Kidney (tissue), 14 donors: ENCODE results near the gene SLC12A3. TPM values are rescaled to one million over a fixed set of nuclear protein-coding genes. Genes with fewer than 3 reads are reported as not detected.

Experiments
- DNase-seq, 5 donors: peaks; one replicate each; pipeline ENCODE4 v3.0.0-alpha.2; 2013 to 2020
- FAIRE-seq: peaks from 2 replicates; lab custom pipeline; 2012; peaks lifted over from hg19 to GRCh38; lab: Jason Lieb, UNC
- H3K27ac ChIP-seq, 2 donors: one replicate each; pipeline ENCODE4 v1.7.0; 2013; ENCODE audit warnings: low read depth in 2 of 2, low read length in 2 of 2, inconsistent platforms in 1 of 2
- H3K27me3 ChIP-seq: one replicate; pipeline ENCODE4 v1.7.1; 2013; ENCODE audit warnings: low read length, inconsistent platforms; ENCODE audit not compliant: control insufficient read depth, insufficient read depth
- H3K36me3 ChIP-seq, 3 donors: one replicate each; pipeline versions ENCODE4 v1.7.0 to v1.7.1; 2013; ENCODE audit warnings: low read length in 3 of 3, control low read depth in 1 of 3, inconsistent platforms in 1 of 3; ENCODE audit not compliant: insufficient read depth in 3 of 3, control insufficient read depth in 2 of 3
- H3K4me1 ChIP-seq, 3 donors: one replicate each; pipeline versions ENCODE4 v1.7.0 to v1.7.1; 2013; ENCODE audit warnings: low read length in 3 of 3, inconsistent platforms in 1 of 3, low read depth in 1 of 3; ENCODE audit not compliant: control insufficient read depth in 2 of 3, insufficient read depth in 2 of 3
- H3K4me3 ChIP-seq, 3 donors: one replicate each; pipeline versions ENCODE4 v1.7.0 to v1.8.1; 2013; ENCODE audit warnings: low read length in 3 of 3, control low read depth in 1 of 3, inconsistent platforms in 1 of 3
- H3K9ac ChIP-seq, 3 donors: one replicate each; pipeline versions ENCODE4 v1.7.0 to v1.7.1; 2013; ENCODE audit warnings: low read length in 3 of 3, control low read depth in 1 of 3, inconsistent platforms in 1 of 3
- H3K9me3 ChIP-seq, 3 donors: one replicate each; pipeline versions ENCODE4 v1.7.0 to v1.7.1; 2013; ENCODE audit warnings: low read length in 3 of 3, control low read depth in 1 of 3, inconsistent platforms in 1 of 3; ENCODE audit not compliant: control insufficient read depth in 2 of 3, insufficient read depth in 1 of 3
- CTCF ChIP-seq: IDR thresholded peaks from 3 replicates; pipeline ENCODE4 v1.5.1; 2012; ENCODE audit warnings: mild to moderate bottlenecking, moderate library complexity, borderline replicate concordance; ENCODE audit not compliant: insufficient read depth; ENCODE audit errors: extremely low read depth
- intact Hi-C: fragments of 100-400 bp; cut with DNase I; formaldehyde crosslinking; loops from one replicate; pipeline ENCODE4 v1.11.1; 2022
- polyA plus RNA-seq: library from polyadenylated mRNA; stranded (reverse); fragments of 350-450 nt; fragmentation: Illumina TruSeq; extraction: RNeasy Lipid Tissue Mini Kit (QIAGEN cat#74804); gene quantifications from one replicate; pipeline ENCODE4 v1.2.3, GENCODE V29; 2014; ENCODE audit warnings: low read depth, low replicate concordance; ENCODE audit not compliant: insufficient read depth
- total RNA-seq: library from RNA; stranded (reverse); fragmentation: NEBNext Ultra II Directional; extraction: Animal tissue kit (Norgen Biotek cat#: 25700); gene quantifications from one replicate; pipeline ENCODE4 v1.2.1, GENCODE V29; 2021
- donor health status: control.
- donor health status: control.
- donor health status: control.
- donor health status: control.
- donor health status: control.
- donor health status: DM: yes; HTN: yes; CAD: no.
- donor health status: Normal renal cell carcinoma (clear cell type).

The SLC12A3 gene
- total and polyA plus RNA-seq, 2 donors from 2014 or later, result 5.4 to 277 TPM

GRCh38 chr16:56841233-56841632, 23.8 kb upstream of the SLC12A3 start:
- no peaks in the 10 kb centered on the region for H3K27me3 ChIP-seq
- no peak for DNase-seq
- no peak overlapping the region for H3K27ac ChIP-seq
- no peaks in the 10 kb centered on the region for H3K9me3 ChIP-seq
- no peak overlapping the region for H3K4me3 ChIP-seq
- H3K36me3 ChIP-seq, result peaks cover 0 to 4% (median 3%) of the 10 kb centered on the region in 3 donors
- FAIRE-seq, result no peak
- no peak overlapping the region for H3K9ac ChIP-seq
- intact Hi-C loops, result no loop called here
- H3K4me1 ChIP-seq, result peaks cover 0 to 12% (median 5%) of the 10 kb centered on the region in 3 donors
- no peak for TF ChIP-seq CTCF

- FAIRE-seq, result no peak
- H3K36me3 ChIP-seq, result peaks cover 0 to 4% (median 3%) of the 10 kb centered on the region in 3 donors
- H3K27ac ChIP-seq, result no peak overlapping the region
These were observed 23.3 kb upstream of the SLC12A3 start for GRCh38 chr16:56841659-56842058.

GRCh38 chr16:56842133-56842532, 22.9 kb upstream of the SLC12A3 start:
- H3K4me3 ChIP-seq, result no peak overlapping the region
- no peak overlapping the region for H3K9ac ChIP-seq
- FAIRE-seq (no peak), DNase-seq (no peak)
- no peaks in the 10 kb centered on the region for H3K9me3 ChIP-seq
- H3K36me3 ChIP-seq, result peaks cover 0 to 4% (median 3%) of the 10 kb centered on the region in 3 donors
- peaks cover 0 to 13% (median 9%) of the 10 kb centered on the region in 3 donors for H3K4me1 ChIP-seq
- TF ChIP-seq CTCF, result no peak
- no peaks in the 10 kb centered on the region for H3K27me3 ChIP-seq
- H3K27ac ChIP-seq, result no peak overlapping the region
- intact Hi-C loops, result no loop called here

More at GRCh38 chr16:56841659-56842058, 23.3 kb upstream of the SLC12A3 start:
- Histone ChIP-seq H3K27me3 (no peaks in the 10 kb centered on the region), H3K4me3 (no peak overlapping the region), H3K9ac (no peak overlapping the region), H3K9me3 (no peaks in the 10 kb centered on the region), H3K4me1 (peaks cover 0 to 9% (median 5%) of the 10 kb centered on the region in 3 donors)
- no peak for DNase-seq
- intact Hi-C loops, result no loop called here
- no peak for TF ChIP-seq CTCF

- DNase-seq (no peak), FAIRE-seq (no peak)
- Histone ChIP-seq H3K27me3 (no peaks in the 10 kb centered on the region), H3K36me3 (peaks cover 0 to 3% (median 2%) of the 10 kb centered on the region in 3 donors), H3K9ac (no peak overlapping the region), H3K4me3 (no peak overlapping the region), H3K9me3 (no peaks in the 10 kb centered on the region), H3K4me1 (peaks cover 7 to 32% (median 27%) of the 10 kb centered on the region in 3 donors), H3K27ac (no peak overlapping the region)
- TF ChIP-seq CTCF, result no peak
- intact Hi-C loops, result no loop called here
These were observed 21.0 kb upstream of the SLC12A3 start for GRCh38 chr16:56844056-56844455.
